GM18507 (cell line): ENCODE data around the gene NPHS1.
"Not testable (repeated sequence)": the region's sequence is repeated elsewhere in the genome, so short reads cannot be mapped to it uniquely, and the experiment has no call there.

ENCODE experiments used
- DNase-seq: peaks from one replicate; pipeline ENCODE4 v3.0.0; 2011; ENCODE audit warnings: low read depth; ENCODE audit not compliant: insufficient read length; ENCODE audit errors: extremely low spot score
- FAIRE-seq: peaks from 2 replicates; lab custom pipeline; 2011; peaks lifted over from hg19 to GRCh38; lab: Jason Lieb, UNC

Gene NPHS1

GRCh38 chr19:35852029-35852780 is at the start of gene NPHS1:
TSS of gene NPHS1 (minus strand) at chr19:35852504. CDS start at chr19:35851837, 667 bp downstream.
- DNase-seq, result no peak
- no peak for FAIRE-seq

GRCh38 chr19:35901055-35901644 is 48.8 kb upstream of the NPHS1 start:
- DNase-seq (no peak), FAIRE-seq (no peak)

GRCh38 chr19:35899547-35900214 is 47.4 kb upstream of the NPHS1 start:
- FAIRE-seq, result peak; percentile 98

GRCh38 chr19:35898499-35898809 is 46.1 kb upstream of the NPHS1 start:
- no peak for DNase-seq
- no peak for FAIRE-seq

More at GRCh38 chr19:35899547-35900214, 47.4 kb upstream of the NPHS1 start:
- DNase-seq, result peak; percentile 87

GRCh38 chr19:35897706-35898451 is 45.6 kb upstream of the NPHS1 start:
- FAIRE-seq (no peak), DNase-seq (no peak)

GRCh38 chr19:35896643-35897040 is 44.3 kb upstream of the NPHS1 start:
- DNase-seq (no peak), FAIRE-seq (no peak)

- FAIRE-seq (no peak), DNase-seq (no peak)
Measured at GRCh38 chr19:35895911-35896642, 43.8 kb upstream of the NPHS1 start.

GRCh38 chr19:35894342-35894741 is 42.0 kb upstream of the NPHS1 start:
- FAIRE-seq, result no peak
- no peak for DNase-seq

GRCh38 chr19:35891819-35892218 is 39.5 kb upstream of the NPHS1 start:
- not testable (repeated sequence) for DNase-seq, FAIRE-seq

GRCh38 chr19:35890113-35890650 is 37.9 kb upstream of the NPHS1 start:
- DNase-seq, result no peak
- no peak for FAIRE-seq

GRCh38 chr19:35889370-35890112 is 37.2 kb upstream of the NPHS1 start:
- DNase-seq, result no peak
- no peak for FAIRE-seq

- FAIRE-seq, result no peak
- no peak for DNase-seq
Measured at GRCh38 chr19:35888398-35888797, 36.1 kb upstream of the NPHS1 start.

- DNase-seq (no peak), FAIRE-seq (no peak)
Measured at GRCh38 chr19:35887197-35887596, 34.9 kb upstream of the NPHS1 start.

GRCh38 chr19:35885904-35886303 is 33.6 kb upstream of the NPHS1 start:
- DNase-seq, result no peak
- no peak for FAIRE-seq

GRCh38 chr19:35885225-35885738 is 33.0 kb upstream of the NPHS1 start:
- DNase-seq, result no peak
- FAIRE-seq, result no peak

- no peak for DNase-seq
- FAIRE-seq, result no peak
Measured at GRCh38 chr19:35883882-35884281, 31.6 kb upstream of the NPHS1 start.

GRCh38 chr19:35882114-35882832 is 30.0 kb upstream of the NPHS1 start:
- peak; percentile 74 for FAIRE-seq
- DNase-seq, result peak; percentile 29
